HG03039 (cell line): ENCODE data around the gene PITX2.

Source experiments
- ATAC-seq: cut with Tn5 transposase; IDR thresholded peaks from one replicate; pipeline ENCODE4 v1.9.1; 2021; ENCODE audit warnings: mild to moderate bottlenecking, moderate library complexity; ENCODE audit not compliant: unreplicated experiment

PITX2 gene

GRCh38 chr4:110622841-110623717 is at the start of gene PITX2:
PITX2 (minus strand) TSS chr4:110623077; CDS start chr4:110622460, 617 bp downstream.
- peak; percentile 83 for ATAC-seq

- no peak for ATAC-seq
Observed at GRCh38 chr4:110671679-110672078, 48.8 kb upstream of the PITX2 start.

GRCh38 chr4:110669663-110670062 is 46.8 kb upstream of the PITX2 start:
- ATAC-seq, result no peak

- no peak for ATAC-seq
Observed at GRCh38 chr4:110668463-110669235, 45.8 kb upstream of the PITX2 start.

GRCh38 chr4:110667670-110668069 is 44.8 kb upstream of the PITX2 start:
- no peak for ATAC-seq

- no peak for ATAC-seq
Observed at GRCh38 chr4:110666030-110666429, 43.2 kb upstream of the PITX2 start.

GRCh38 chr4:110663738-110664444 is 41.0 kb upstream of the PITX2 start:
- ATAC-seq, result no peak

- ATAC-seq, result no peak
Observed at GRCh38 chr4:110663206-110663605, 40.3 kb upstream of the PITX2 start.

GRCh38 chr4:110660755-110661154 is 37.9 kb upstream of the PITX2 start:
- no peak for ATAC-seq

- ATAC-seq, result no peak
Observed at GRCh38 chr4:110654254-110654635, 31.4 kb upstream of the PITX2 start.

GRCh38 chr4:110653321-110654253 is 30.7 kb upstream of the PITX2 start:
- no peak for ATAC-seq

- no peak for ATAC-seq
Observed at GRCh38 chr4:110644008-110644407, 21.1 kb upstream of the PITX2 start.

GRCh38 chr4:110643096-110643495 is 20.2 kb upstream of the PITX2 start:
- no peak for ATAC-seq

GRCh38 chr4:110641218-110641617 is 18.3 kb upstream of the PITX2 start:
- no peak for ATAC-seq

GRCh38 chr4:110640576-110640975 is 17.7 kb upstream of the PITX2 start:
- ATAC-seq, result no peak

GRCh38 chr4:110639207-110640090 is 16.6 kb upstream of the PITX2 start:
- ATAC-seq, result no peak

GRCh38 chr4:110638089-110638746 is 15.3 kb upstream of the PITX2 start:
- ATAC-seq, result no peak

GRCh38 chr4:110637408-110638088 is 14.7 kb upstream of the PITX2 start:
- no peak for ATAC-seq
